GM12878 (cell line): ENCODE data around the gene TMEM259. TPM values are rescaled to one million over a fixed set of nuclear protein-coding genes. Genes with fewer than 3 reads are reported as not detected.

Source experiments
- BHLHE40 ChIP-seq, 2 experiments: fragments of 450-650 bp in 1 of 2; IDR thresholded peaks; 2 replicates each; pipeline ENCODE4 v1.6.1; 2011 to 2017; ENCODE audit warnings: low read depth in 2 of 2, borderline replicate concordance in 1 of 2, improper control_type of control experiment in 1 of 2, low read length in 1 of 2, mild to moderate bottlenecking in 1 of 2
- CEBPZ ChIP-seq: fragments of 150-350 bp; IDR thresholded peaks from 2 replicates; pipeline ENCODE4 v1.6.1; 2016; ENCODE audit warnings: low read depth, low read length
- CTCF ChIP-seq, 3 experiments: IDR thresholded peaks in 2 of 3; conservative IDR thresholded peaks in 1 of 3; 2 replicates each; pipeline ENCODE4 v1.5.1; 2011; ENCODE audit warnings: low read depth in 3 of 3, low read length in 3 of 3, mild to moderate bottlenecking in 3 of 3, control low read depth in 2 of 3, moderate library complexity in 2 of 3, inconsistent platforms in 1 of 3, mixed read lengths in 1 of 3; ENCODE audit not compliant: control insufficient read depth in 2 of 3, insufficient read depth in 1 of 3; ENCODE audit errors: extremely low read depth in 1 of 3
- DPF2 ChIP-seq: fragments of 450-650 bp; IDR thresholded peaks from 2 replicates; pipeline ENCODE4 v1.6.1; 2017; ENCODE audit warnings: mild to moderate bottlenecking
- EGR1 ChIP-seq, 2 experiments: IDR thresholded peaks; 1 replicate in 1 of 2; 2 replicates in 1 of 2; pipeline ENCODE4 v1.6.1; 2011 to 2012; ENCODE audit warnings: low read depth in 2 of 2, low read length in 2 of 2, borderline replicate concordance in 1 of 2, mild to moderate bottlenecking in 1 of 2, moderate library complexity in 1 of 2
- HSF1 ChIP-seq: fragments of 150-350 bp; IDR thresholded peaks from 2 replicates; pipeline ENCODE4 v1.6.1; 2014; ENCODE audit warnings: mild to moderate bottlenecking, low read depth, low read length
- MXI1 ChIP-seq: fragments of 150-350 bp; IDR thresholded peaks from 2 replicates; pipeline ENCODE4 v1.6.1; 2011; ENCODE audit warnings: low read depth, mild to moderate bottlenecking, inconsistent platforms, low read length, improper control_type of control experiment
- NBN ChIP-seq: fragments of 450-650 bp; IDR thresholded peaks from 2 replicates; pipeline ENCODE4 v1.6.1; 2016
- NFYB ChIP-seq: IDR thresholded peaks from 2 replicates; pipeline ENCODE4 v1.6.1; 2011; ENCODE audit warnings: low read depth, mild to moderate bottlenecking, low read length, improper control_type of control experiment, moderate library complexity; ENCODE audit not compliant: insufficient read depth
- NR2C2 ChIP-seq: IDR thresholded peaks from 2 replicates; pipeline ENCODE4 v1.6.1; 2011; ENCODE audit warnings: borderline replicate concordance, low read depth; ENCODE audit not compliant: control insufficient read depth, insufficient read length
- PBX3 ChIP-seq: IDR thresholded peaks from 2 replicates; pipeline ENCODE4 v1.6.1; 2011; ENCODE audit warnings: mild to moderate bottlenecking, low read depth, low read length, moderate library complexity; ENCODE audit not compliant: insufficient replicate concordance
- PKNOX1 ChIP-seq: fragments of 450-650 bp; IDR thresholded peaks from 2 replicates; pipeline ENCODE4 v1.6.1; 2016; ENCODE audit warnings: mild to moderate bottlenecking
- POLR2A ChIP-seq: IDR thresholded peaks from 2 replicates; pipeline ENCODE4 v1.6.1; 2011; ENCODE audit warnings: low read depth, mild to moderate bottlenecking, low read length
- POLR2AphosphoS2 ChIP-seq: IDR thresholded peaks from 2 replicates; pipeline ENCODE4 v1.6.1; 2011; ENCODE audit warnings: low read depth, mild to moderate bottlenecking, low read length, improper control_type of control experiment, moderate library complexity
- POU2F2 ChIP-seq: IDR thresholded peaks from 3 replicates; pipeline ENCODE4 v1.6.1; 2011; ENCODE audit warnings: low read depth, mild to moderate bottlenecking, low read length, borderline replicate concordance
- ZBTB33 ChIP-seq: fragments of 450-650 bp; IDR thresholded peaks from 2 replicates; pipeline ENCODE4 v1.6.1; 2017; ENCODE audit warnings: mild to moderate bottlenecking
- polyA plus RNA-seq, 11 experiments: library from polyadenylated mRNA; depleted of rRNA in 4 of 11; unstranded in 6 of 11; stranded (reverse) in 5 of 11; fragments of >200 nt; fragmentation: Nextera tagmentation in 4 of 11; fragmentation: Illumina TruSeq in 1 of 11; extraction: Ambion mirVana in 4 of 11; extraction: Trizol in 1 of 11; gene quantifications; 1 replicate in 1 of 11; 2 replicates in 10 of 11; pipeline versions ENCODE4 v1.2.1 to v1.2.3, GENCODE V29; 2011 to 2016; ENCODE audit warnings: inconsistent platforms in 2 of 11, missing spikeins in 2 of 11, low read depth in 1 of 11
- total RNA-seq, 4 experiments: library from RNA; depleted of rRNA in 3 of 4; stranded (reverse); fragments of >200 nt in 3 of 4; fragmentation: Illumina TruSeq in 1 of 4; extraction: Trizol in 1 of 4; gene quantifications; 2 replicates each; pipeline versions ENCODE4 v1.2.1 to v1.2.3, GENCODE V29; 2013 to 2021

TMEM259 gene
- total and polyA plus RNA-seq, 10 of the 15 experiments (the other 5 are each of a cell fraction or from before 2014, with no cell fraction given) = 0.43 to 184 (median 62.0) TPM

- TF ChIP-seq CTCF (IDR thresholded peaks at IDR 0.05 in 2 of 3, conservative IDR thresholded peaks at IDR 0.05 in 1 of 3; ENCODE audit: control insufficient read depth in 2 of 3, extremely low read depth in 1 of 3, insufficient read depth in 1 of 3, low read depth in 3 of 3, low read length in 3 of 3) (peak in 1 of 3 experiments; percentile 4; a peak in 1 of 6 replicates), CEBPZ (0 out of 2 replicates have a peak, but pooled peaks have one; percentile 38), PBX3 (peak; percentile 99), POU2F2 (peak; percentile 88), ZBTB33 (no peak), NR2C2 (no peak), MXI1 (peak; percentile 38; the same call in 1 of the 2 replicates), NFYB (peak; percentile 92), DPF2 (peak; percentile 100), PKNOX1 (peak; percentile 100), EGR1 (IDR thresholded peaks at IDR 0.05; ENCODE audit: borderline replicate concordance in 1 of 2, low read depth in 2 of 2, low read length in 2 of 2) (0 out of 3 replicates have a peak, but pooled peaks of 1 of the 2 experiments have one; percentile 1), HSF1 (peak; percentile 17; the same call in 1 of the 2 replicates), BHLHE40 (IDR thresholded peaks at IDR 0.05; ENCODE audit: borderline replicate concordance in 1 of 2, low read depth in 2 of 2, low read length in 1 of 2) (peak; percentile 39 to 61; a peak in 2 of 4 replicates), POLR2A (peak; percentile 94), POLR2AphosphoS2 (peak; percentile 85), NBN (0 out of 2 replicates have a peak, but pooled peaks have one; percentile 18)
Observed at GRCh38 chr19:1039646-1040475, 18.9 kb upstream of the TMEM259 start, which contains the start of gene ABCA7 (continued).
